ENCODE results near the gene EFNA3.

EFNA3 gene

GRCh38 chr1:155133799-155134281 lies 55.2 kb downstream of the EFNA3 start:
- DNase-seq: no peak

GRCh38 chr1:155134322-155134721 lies 55.7 kb downstream of the EFNA3 start:
- no peak for DNase-seq

- no peak for DNase-seq
Observed at GRCh38 chr1:155134880-155135414, 56.3 kb downstream of the EFNA3 start.

- peak; percentile 91 for DNase-seq
Observed at GRCh38 chr1:155135415-155136028, 56.9 kb downstream of the EFNA3 start, which contains the start of gene SLC50A1. TSS of gene SLC50A1 (plus strand) at chr1:155135852. CDS start at chr1:155135912, 60 bp downstream.

- DNase-seq: no peak
Observed at GRCh38 chr1:155136748-155137147, 58.1 kb downstream of the EFNA3 start.
